Activated CD4-positive, alpha-beta T cell treated with anti-CD3 and anti-CD28 coated beads, Interleukin-10, Interleukin-2, amounts not matched to agents 100 ng/mL and 50 ng/mL, durations not matched to agents 16 hours and 8 hours (primary cell): ENCODE results near the gene ENAH.
"Not testable (repeated sequence)": the region's sequence is repeated elsewhere in the genome, so short reads cannot be mapped to it uniquely, and the experiment has no call there.

Experiments used
- DNase-seq: peaks from one replicate; pipeline ENCODE4 v3.0.0-alpha.2; 2020

Gene ENAH

DNA sequence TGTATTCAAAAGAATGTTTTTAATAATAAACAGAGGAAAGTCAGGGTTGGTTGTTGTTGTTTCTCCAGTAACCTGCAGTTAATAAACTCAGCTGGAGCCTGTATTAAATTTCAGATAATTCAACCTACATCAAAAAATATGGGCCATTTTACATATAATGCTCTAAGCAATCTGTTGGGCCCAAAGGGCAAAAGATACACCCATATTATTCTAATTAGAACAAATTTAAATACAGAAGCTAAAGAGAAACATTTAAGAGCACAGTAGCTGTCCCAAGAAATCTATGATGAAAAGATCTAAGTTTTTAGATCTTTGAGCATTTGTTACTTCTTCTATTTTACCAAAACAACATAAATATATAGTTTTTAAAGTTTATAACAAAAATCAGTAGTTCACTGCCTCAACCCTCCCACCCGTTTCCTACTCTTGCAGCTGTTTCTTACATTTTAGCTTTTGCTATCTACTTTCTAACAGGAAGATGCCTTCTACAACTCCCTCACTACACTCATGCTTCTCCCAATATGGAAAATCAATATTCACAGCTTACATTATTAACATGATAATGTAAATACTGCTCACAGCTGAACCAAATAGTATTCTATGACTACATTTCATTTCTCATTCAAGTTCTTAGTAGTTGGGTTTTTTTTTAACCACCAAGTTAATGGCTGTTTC is 130.2 kb downstream of the ENAH start:
- no peak for DNase-seq

DNA sequence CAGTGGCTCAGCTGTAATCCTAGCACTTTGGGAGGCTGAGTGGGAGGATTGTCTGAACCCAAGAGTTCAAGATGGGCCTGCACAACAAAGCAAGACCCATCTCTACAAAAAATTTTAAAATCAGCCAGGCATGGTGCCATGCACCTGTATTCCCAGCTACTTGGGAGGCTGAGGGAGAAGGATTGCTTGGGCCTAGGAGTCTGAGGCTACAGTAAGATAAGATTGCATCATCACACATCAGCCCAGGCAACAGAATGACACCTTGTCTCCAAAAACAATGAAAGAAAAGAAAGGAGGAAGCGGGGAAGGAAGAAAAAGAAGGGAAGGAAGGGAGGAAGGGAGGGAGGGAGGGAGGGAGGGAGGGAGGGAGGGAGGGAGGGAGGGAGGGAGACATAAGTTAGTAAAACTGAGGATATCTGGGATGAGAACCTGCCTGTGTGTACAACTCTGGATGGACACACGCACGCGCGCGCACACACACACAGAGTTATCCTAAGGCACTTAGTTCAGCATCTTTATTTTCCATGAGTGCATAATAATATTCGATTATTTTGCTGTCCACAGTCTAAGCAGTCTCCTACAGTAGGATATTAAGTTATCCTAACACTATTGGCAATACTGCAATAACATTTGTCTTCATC is 132.2 kb downstream of the ENAH start:
- no peak for DNase-seq

DNA sequence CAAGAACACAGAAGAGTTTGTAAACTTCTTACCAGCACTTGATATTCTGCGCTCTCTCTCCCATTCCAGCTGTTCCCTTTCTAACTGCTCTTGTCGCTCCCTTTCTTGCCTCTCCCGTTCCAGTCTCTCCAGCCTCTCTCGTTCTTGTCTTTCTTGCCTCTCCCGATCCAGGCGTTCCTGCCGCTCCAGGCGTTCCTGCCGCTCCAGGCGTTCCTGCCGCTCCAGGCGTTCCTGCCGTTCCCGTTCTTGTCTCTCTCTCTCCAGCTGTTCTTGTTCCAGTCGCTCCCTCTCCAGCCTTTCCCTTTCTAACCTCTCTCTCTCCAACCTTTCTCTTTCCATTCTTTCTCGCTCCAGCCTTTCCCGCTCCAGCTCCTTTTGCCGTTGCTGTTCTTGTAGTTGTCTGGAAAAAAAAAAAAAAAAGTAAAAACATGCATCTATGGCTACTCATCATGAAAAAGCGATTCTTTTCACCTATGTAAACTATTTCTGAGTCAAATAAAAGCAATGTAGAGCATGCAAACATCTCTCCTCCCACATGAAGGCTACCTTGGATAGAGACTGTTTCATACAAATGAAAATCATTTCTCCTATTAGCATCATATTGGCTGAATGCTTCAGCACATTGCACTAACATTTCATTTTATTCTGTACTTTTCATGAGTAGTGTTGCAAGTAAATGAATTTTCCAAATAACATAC is 133.6 kb downstream of the ENAH start:
- DNase-seq: no peak

- no peak for DNase-seq
Observed at GRCh38 chr1:225517697-225518096, 135.2 kb downstream of the ENAH start.

GRCh38 chr1:225517221-225517620 is 135.7 kb downstream of the ENAH start:
- DNase-seq: no peak

- no peak for DNase-seq
Observed at GRCh38 chr1:225514671-225515081, 138.2 kb downstream of the ENAH start.

GRCh38 chr1:225513576-225513975 is 139.3 kb downstream of the ENAH start:
- DNase-seq: not testable (repeated sequence)

- no peak for DNase-seq
Observed at GRCh38 chr1:225511828-225512381, 141.0 kb downstream of the ENAH start.

DNA sequence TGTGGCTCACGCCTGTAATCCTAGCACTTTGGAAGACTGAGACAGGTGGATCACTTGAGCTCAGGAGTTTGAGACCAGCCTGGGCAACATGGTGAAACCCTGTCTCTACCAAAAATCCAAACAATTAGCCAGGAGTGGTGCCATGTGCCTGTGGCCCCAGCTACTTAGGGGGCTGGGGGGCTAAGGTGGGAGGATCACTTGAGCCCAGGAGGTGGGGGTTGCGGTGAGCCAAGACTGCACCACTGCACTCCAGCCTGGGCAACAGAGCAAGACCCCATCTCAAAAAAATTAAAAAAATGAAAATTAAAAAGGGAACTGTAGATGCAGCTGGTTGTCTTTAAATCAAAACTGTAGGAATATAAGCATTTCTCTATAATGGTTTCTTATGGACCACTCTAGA is 142.2 kb downstream of the ENAH start:
- DNase-seq: not testable (repeated sequence)

DNA sequence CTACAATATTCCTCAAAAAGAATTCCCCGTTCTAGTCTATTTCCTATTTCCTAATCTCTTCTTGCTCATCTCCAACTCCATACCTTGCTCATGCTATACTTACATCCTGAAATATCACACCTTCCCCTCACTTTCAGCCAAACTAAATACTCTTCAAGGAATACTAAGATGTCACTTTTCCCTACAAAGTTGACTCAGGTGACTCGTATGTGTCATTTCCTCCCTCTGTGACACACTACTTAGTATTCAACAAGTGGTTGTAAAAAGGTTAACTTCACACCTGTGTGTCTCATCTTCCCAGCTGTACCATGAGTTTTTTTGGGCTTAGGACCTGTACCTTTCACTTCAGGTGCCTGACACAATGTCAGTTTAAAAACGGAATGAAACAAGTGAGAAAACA is 143.2 kb downstream of the ENAH start:
- no peak for DNase-seq

DNA sequence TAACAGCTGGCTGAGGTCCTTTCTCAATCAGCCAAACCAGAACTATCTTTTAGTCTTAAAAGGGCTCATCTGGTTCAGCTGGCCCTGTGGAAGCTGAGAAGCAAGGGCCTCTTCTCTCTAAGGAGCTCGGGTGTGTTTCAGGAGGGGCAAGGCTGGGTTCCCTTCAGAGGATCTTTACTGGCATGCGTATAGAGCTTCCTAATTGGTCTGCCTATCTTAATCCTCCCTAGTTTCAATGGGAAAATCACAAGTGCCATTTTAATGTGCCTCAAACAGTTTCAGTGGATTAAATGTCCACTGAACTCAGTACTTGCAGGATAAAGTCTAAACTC is 143.6 kb downstream of the ENAH start:
- DNase-seq: no peak

DNA sequence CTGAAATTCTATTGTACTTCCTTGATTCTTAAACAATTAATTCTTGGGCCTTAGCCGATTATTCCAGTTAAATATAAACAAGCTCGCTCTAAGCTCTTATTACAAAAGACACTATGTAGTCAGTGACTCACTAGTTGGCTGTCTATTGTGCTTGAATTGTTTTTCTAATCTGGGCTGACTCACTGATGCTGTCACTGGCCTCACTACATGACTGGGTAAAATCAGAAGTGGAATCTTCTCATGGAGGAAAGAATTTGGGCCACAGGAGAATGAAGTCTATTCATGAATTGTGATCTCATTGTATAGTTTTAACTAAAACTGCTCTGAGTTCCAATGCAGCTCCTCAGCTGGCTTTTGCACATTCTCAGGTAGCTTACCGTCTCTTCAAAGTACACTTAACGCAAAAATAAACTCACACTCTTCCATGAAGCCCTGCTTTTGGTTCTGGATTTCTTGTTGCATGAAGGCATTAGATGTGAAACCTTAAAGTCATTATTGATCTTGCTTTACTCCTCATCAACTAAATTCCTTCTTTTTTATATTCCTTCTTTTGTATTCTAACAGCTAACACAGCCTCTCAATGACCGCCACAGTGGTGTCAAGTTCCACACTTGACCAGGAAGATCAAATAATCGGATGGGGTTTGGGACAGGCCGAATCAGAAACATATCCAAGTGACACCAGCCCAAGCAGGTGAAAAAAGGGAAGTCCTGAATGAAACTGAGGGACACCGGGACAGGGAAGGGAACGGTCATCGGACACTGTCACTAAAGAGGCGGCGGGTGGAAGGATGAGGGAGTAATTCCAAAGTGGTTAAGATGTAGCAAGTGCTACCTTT is 144.2 kb downstream of the ENAH start:
- DNase-seq: no peak

DNA sequence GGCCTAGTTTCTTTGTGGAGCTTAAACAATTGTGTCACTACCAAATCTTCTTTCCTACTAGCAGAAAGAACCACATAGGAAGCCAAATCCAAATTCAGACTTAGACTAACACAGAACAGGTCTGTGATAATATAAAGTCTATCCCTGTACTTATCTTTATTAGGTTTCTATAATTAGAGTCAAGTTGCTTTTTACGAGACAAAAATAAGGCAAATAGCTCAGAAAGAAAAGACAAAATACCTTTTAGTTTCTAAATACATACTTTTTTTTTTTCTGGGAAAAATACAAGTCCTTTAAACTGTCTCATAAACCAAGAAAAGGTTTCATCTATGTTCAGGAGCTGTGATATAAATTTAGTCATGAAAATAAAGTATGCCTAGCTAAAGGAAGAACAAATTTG is 146.2 kb downstream of the ENAH start:
- DNase-seq: no peak

DNA sequence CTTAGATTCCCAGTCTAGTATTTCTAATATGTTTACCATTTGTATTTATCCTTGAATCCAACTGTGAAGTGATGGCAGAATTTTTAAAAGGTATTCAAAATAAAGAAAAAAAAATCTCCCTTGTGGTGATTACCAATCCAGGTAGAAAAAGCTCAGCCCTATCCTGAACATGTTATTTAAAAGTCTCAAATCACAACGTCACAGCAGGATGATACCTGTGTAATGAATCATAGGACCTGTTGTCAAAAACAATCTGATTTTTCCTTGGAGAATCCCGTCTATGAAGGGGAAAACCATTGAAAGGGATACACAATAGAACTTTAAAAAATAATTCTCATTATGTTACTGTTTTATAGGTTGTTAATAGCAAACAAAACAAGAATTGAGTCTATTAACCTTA is 148.1 kb downstream of the ENAH start:
- DNase-seq: no peak

GRCh38 chr1:225500624-225501192 is 152.2 kb downstream of the ENAH start:
- DNase-seq: no peak

GRCh38 chr1:225498549-225499136 is 154.3 kb downstream of the ENAH start:
- no peak for DNase-seq

GRCh38 chr1:225494789-225495359 is 158.0 kb downstream of the ENAH start:
- DNase-seq: no peak

DNA sequence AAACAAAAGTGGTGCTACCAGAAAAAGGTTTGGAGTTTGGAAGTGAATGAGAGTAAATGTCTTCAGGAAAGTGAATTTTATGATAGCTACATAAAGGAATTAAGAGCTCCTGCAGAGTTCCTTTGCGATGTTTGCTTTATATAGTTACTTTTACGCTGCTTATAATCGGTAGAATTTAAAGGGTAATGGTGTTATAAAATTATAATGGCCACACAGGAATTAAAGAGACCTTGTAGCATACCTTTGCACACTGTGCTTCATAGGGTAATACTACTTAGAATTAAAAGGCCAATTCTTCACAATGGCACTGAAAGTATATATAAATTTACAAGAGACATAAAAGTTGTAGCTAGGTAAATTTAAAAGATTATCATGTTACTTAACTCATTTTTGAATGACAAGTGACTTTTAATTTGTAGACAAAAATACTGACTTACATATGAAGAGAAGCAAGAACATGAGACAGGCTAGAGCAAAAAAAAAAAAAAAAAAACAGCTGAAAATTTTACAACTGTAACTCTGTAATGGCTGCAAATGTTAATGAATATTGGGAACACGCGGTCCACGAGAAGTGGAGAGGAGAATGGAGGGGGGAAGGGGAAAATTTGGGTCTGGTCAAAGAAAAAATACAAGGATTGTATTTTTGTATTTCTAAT is 159.2 kb downstream of the ENAH start:
- no peak for DNase-seq

DNA sequence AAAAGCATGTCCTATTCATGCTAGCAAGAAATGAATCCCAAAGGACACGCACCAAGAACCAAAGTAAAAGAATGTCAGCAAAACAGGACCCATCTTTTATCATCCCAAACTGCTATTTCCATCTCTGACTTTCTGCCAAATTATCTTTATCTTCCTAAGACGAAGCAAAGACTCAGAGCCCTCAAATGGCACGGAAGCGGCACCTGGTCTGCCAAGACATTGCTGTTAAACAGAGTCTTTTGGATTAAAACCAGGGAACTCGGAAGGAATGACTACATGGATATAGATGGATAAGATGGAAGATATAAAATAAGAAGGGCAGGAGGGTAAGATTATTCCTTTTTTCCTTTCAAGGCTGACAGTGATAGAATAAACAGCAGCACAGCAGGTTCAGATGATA is 164.2 kb downstream of the ENAH start:
- DNase-seq: no peak

- no peak for DNase-seq
Observed at GRCh38 chr1:225486856-225487255, 166.1 kb downstream of the ENAH start.

GRCh38 chr1:225485991-225486530 is 166.9 kb downstream of the ENAH start:
- DNase-seq: no peak
